ENCODE data around the gene FOXM1.
A peak's percentile ranks its signal among the peaks of the same experiment; 100 is the strongest.

Gene FOXM1, protein sequence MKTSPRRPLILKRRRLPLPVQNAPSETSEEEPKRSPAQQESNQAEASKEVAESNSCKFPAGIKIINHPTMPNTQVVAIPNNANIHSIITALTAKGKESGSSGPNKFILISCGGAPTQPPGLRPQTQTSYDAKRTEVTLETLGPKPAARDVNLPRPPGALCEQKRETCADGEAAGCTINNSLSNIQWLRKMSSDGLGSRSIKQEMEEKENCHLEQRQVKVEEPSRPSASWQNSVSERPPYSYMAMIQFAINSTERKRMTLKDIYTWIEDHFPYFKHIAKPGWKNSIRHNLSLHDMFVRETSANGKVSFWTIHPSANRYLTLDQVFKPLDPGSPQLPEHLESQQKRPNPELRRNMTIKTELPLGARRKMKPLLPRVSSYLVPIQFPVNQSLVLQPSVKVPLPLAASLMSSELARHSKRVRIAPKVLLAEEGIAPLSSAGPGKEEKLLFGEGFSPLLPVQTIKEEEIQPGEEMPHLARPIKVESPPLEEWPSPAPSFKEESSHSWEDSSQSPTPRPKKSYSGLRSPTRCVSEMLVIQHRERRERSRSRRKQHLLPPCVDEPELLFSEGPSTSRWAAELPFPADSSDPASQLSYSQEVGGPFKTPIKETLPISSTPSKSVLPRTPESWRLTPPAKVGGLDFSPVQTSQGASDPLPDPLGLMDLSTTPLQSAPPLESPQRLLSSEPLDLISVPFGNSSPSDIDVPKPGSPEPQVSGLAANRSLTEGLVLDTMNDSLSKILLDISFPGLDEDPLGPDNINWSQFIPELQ

DNA sequence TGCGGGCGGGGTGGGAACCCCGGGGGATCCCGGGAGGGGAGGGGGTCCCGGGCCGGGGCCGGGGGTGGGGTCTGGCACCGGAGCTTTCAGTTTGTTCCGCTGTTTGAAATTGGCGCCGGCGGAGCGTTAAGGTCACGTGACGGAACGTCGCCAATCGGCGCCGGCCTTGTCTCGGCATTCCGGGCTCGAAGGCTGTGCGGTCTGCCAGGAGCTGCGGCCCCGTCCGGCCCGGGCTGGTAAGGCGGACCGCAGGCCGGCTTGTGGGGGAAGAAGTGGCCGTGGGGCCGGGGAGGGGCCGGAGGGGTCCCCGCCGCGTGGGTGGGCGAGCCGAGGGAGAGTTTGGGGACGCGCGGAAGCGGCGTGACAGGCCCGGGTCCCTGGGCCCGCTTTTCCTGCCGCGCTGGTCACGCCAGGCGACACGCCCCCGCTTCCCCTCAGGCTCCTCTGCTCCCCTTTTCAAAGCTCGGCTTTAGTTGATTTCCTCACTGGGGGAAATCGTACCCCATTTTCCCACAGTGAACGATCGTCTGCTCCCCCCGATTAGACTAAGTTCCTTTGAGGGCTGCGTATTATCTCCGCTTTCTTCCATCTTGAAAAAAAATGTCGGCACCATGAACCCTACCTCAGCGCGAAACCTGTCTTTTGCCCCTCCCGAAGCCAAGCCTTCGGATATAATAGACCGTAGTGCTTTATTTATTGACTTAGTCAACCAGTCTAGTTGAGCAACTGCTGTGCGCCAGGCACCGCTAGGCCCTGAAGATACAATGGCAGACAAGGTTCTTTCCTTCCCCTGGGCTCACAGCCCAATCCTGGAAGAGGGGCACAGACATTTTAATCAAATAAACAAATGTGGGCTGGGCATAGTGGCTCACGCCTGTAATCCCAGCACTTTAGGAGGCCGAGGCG, at the start of gene FOXM1, which contains the start of gene RHNO1:
Gene FOXM1, minus strand, starts transcription at position 128 of the 906 bp plus-strand sequence. CDS start 2,696 bp downstream, outside the sequence.
Gene RHNO1, plus strand, starts transcription at position 177 of the 906 bp plus-strand sequence. CDS start 8,144 bp downstream, outside the sequence.
- peak; percentile 93 for DNase-seq

DNA sequence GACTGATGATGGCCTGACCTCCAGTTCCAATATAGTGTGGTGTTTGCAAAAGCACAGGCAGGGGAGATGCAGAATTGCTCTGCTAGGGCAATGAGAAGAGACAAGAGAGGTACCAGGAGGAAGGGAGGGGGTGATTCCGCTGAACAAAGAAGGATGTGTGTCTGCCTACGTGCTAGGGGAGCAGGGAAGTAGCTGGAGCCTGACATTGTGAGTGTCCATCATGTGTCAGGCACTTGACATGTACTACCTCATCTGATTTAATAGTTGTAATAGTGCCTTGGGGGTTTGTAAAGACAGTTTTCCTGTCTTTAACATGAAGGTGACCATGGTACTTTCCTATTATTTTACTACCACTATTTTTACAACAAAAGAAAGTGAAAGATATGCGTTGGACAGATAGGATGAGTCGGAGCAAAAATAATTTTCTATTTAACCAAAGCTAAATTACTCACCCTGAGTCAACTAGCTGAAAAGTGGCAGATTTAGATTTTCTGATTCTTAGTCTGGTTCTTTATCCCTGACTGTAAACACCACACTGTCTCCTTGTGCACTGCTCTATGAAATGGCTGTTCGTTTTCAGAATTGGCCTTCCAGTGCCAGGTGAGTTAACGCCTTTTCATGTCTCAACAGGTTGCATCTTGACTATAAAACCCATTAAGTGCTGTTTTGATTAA, 48.5 kb upstream of the FOXM1 start:
- DNase-seq, result peak; percentile 9

DNA sequence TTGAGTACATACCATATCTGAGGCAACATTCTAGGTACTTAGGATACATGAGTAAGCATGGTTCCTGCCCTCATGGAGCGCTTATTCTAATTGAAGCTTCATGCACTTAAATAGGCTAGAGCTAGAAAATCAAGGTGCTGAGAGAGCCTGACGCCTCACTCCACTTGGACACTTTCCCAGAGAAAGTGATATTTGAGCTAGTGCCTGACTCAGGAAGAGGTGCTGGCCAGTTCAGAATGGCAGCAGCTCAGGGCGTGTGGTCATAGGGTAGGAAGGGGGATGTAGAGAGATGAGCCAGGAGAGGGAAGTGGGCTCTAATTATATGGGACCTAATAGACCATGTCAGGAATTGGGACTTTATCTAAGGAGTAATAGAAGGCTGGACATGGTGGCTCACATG, 47.0 kb upstream of the FOXM1 start:
- no peak for DNase-seq

DNA sequence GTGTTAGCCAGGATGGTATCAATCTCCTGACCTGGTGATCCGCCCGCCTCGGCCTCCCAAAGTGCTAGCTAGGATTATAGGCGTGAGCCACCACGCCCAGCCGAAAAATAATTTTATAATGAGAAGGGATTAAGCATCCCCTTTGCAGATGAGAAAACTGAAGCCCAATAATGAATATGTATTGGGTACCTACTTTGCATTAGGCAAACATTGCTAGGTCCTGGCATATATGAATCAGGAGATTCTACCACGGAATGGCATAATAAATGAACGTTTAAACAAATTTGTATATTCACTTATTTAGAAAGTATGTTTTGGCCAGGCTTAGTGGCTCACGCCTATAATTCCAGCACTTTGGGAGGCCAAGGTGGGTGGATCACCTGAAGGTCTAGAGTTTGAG, 46.1 kb upstream of the FOXM1 start:
- no peak for DNase-seq

DNA sequence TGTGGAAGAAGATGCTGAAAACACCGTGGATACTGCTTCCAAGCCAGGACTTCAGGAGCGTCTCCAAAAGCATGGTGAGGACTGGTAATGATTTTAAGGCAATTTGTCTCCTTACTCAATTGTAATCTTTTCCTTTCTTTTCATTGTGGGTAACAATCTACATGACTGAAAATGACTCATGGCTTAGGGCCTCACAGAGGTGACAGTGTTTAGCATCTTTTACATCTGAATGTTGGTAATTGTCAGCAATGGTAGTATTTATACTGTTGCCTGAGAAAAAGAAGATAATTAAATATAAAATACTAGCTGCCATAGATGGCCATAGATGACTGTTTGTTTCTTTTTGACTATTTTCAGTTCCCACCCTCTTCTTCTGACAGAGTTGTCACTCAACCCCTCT, 45.4 kb upstream of the FOXM1 start:
- no peak for DNase-seq

DNA sequence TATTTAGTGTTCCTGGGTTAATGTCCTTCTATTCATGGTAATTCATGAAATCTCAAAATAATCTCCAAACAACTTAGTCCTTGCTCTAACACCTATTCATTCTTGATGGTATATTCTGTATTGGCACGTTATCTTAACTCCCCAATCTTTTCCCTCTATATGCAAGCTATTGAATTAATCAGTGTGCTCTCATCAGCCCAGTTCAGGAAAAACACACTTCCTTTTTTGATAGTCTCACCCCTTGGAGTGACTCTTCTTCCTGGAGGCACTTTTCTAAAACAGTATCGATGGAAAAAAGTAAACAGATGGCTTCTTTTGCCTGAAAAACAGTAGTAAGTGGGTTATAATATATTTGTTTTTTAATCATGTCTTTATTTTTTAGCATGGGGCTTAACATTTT, 42.3 kb upstream of the FOXM1 start:
- no peak for DNase-seq

DNA sequence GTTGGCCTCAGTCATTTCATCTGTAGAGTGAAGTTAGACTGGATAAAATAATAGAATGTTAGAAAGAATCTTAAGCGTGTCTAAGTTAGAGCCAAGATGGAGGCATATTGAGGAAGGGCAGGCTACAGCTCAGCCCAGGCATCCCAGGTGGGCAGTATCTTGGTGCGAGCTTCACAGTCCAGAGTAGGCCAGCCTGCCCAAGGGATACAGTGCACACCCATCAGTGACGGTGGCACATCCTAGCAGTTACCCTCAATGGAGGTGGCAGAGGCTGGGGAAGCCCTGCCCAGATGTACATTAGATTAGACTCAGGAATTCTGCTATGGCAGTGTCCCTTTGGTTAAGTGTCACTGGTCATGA, 35.2 kb upstream of the FOXM1 start:
- no peak for DNase-seq

DNA sequence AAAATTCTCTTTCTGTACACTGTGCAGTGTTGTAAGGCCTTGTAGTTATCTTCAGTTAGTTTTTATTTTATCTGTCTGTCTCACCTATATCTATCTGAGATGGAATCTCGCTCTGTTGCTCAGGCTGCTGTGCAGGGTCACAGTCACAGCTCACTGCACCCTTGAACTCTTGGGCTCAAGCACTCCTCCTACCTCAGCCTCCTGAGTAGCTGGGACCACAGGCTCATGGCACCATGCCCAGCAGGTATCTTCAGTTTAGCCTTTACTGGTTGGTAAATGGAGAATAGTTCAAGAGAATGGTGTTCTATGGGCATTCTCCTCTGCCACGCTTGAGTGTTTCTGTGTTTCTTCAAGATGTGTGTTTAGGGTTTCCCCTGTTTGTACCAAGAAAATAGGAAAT, 27.3 kb upstream of the FOXM1 start:
- no peak for DNase-seq

DNA sequence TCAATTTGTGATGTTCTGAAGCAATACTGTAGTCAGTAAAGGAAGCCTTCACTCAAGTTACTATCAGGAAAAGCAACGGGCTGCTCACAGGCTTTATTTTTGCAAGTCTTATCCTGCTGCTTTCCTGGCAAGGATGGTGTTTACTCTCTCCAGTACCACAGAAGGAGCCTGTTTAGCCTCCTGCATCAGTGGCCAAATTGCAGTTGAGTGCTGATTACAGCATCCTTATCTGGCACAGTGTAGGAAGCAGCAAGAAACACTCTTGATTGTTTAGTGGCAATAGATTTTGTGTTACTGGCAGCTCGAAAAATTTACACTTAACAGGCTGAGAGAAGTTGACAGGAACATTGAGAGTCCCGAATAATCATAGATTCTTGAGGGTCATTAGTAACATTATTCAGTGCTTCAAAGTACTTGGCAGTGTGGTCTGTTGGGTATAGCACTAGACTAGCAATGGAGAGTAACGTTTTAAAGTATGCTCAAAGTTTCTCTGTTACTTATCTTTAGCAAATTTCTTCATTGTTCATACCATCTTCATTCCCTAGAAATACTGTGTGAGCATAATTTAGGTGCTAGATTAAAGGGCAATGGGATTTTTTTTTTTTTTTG, 25.4 kb upstream of the FOXM1 start:
- no peak for DNase-seq

DNA sequence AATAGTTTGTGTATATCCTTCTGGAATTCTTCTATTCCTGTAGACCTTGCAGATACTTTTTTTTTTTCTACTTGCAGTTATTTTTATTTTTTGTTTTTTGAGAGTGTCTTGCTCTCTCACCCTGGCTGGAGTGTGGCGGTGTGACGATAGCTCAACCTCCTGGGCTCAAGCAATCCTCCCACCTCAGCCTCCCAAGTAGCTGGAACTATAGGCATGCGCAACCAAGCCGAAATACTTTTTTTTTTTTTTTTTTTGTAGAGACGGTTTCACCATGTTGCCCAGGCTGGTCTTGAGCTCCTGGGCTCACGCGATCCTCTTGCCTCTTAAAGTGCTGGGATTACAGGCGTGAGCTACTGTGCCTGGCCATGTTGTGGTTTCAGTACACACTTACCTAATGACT, 23.7 kb upstream of the FOXM1 start:
- no peak for DNase-seq

DNA sequence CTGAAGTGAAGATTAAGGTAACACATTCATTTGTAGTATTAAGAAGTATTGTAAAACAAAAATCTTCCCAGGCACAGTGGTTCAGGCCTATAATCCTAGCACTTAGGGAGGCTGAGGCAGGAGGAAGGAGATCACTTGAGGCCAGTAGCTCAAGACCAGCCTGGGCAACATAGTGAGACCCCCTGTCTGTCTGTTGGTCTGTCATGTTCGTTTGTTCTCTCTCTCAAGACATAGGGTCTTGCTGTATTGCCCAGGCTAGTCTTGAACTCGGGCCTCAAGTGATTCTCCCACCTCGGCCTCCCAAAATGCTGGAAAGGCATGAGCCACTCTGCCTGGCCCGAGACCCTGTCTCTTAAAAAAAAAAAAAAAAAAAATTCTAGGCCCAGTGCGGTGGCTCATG, 20.4 kb upstream of the FOXM1 start:
- DNase-seq, result no peak

DNA sequence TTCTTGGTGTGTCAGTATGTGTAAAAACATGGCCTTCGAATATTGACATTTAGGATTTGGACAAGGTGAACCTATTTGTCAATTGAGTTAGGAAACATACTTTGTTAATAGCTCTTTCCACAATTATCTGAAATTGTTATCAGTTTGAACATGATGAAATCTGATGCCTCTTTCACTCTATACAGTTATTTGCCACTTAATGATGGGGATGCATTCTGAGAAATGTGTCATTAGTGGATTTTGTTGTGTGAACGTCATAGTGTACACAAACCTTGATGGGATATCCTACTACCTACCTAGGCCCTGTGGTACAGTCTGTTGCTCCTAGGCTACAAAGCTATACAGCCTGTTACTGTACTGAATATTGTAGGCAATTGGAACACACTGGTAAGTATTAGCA, 18.5 kb upstream of the FOXM1 start:
- no peak for DNase-seq

DNA sequence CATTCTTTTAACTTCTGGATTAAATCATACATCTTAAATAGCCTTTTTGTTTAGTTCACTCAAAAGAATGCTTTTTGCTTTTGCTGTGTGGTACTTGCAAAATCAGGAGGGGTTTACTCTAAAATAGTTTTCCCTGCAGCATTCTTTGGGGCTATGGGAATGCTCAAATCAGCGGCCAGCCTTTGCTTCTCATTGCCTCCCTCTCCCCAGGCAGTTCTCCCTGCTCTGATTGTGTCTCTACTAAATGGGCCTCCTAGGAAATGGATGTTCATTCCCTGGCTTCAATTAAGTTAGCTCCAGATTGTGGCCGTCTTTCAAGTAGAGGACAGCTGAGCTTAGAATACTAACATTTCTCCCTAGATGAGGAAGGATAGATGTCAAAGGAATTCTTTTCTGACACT, 18.1 kb upstream of the FOXM1 start:
- no peak for DNase-seq

DNA sequence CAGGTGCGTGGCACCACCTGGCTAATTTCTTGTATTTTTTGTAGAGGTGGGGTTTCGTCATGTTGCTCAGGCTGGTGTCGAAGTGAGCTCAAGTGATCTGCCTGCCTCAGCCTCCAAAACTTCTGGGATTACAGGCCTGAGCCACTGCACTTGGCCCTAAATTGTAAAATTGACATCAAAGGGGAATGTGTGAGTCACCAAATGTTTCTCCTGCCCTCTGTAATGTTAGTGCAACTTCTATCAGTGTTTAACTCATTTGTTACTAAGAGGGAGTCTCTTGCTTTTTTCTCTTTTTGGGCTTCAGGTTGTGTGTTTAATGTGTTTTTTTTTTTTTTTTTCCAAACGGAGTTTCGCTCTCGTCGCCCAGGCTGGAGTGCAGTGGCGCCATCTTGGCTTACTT, 16.0 kb upstream of the FOXM1 start:
- no peak for DNase-seq

DNA sequence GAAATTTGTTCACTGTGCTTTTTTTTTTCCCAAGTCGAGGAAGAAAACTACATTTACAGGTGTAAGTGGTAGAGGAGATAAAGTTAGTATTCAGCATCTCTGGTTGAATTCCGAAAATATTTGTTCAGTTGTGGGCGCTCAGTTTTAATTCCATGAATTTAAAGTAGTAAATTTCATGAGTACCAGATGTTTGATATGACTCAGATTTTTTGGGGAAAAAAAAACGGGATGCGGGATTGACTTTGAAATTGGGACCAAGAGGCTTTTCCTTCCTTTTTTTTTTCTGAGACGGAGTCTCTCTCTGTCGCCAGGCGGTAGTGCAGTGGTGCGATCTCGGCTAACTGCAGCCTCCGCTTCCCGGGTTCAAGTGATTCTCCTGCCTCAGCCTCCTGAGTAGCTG, 15.3 kb upstream of the FOXM1 start:
- DNase-seq, result no peak

DNA sequence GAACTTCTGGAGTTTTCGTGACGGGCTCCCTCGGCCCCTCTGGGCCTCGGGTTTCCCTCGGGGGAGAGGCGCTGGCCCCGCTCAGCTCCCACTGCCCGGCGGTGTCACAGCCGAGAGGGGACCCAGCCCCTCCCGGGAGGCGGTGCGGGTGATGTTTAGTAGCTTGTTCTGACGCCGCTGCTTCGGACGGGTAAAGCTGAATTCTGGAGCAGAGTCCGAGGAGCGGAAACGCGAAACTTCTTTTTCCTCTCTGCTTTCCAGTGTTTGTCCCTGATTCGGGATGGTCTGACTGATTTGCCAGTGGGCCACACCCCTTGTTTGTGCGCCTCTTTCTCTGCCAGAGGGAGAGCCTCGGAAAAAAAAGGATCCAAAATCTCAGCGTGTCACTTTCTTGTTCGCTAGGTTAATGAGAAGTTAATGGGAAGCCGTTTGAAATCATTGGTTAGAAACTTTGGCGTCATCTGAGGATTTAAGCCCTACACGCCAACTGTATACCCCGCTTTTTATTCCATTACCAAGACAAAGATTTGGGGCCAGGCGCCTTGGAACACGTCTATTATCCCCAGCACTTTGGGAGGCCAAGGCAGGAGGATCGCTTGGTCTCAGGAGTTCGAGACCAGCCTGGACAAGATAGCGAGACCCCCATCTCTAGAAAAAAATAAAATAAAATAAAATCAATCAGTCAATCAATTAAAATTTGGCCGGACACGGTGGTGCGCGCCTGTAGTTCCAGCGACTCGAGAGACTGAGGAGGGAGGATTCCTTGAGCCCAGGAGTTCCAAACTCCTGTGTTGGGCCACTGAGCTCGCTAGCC, 14.5 kb upstream of the FOXM1 start:
- peak; percentile 34 for DNase-seq

DNA sequence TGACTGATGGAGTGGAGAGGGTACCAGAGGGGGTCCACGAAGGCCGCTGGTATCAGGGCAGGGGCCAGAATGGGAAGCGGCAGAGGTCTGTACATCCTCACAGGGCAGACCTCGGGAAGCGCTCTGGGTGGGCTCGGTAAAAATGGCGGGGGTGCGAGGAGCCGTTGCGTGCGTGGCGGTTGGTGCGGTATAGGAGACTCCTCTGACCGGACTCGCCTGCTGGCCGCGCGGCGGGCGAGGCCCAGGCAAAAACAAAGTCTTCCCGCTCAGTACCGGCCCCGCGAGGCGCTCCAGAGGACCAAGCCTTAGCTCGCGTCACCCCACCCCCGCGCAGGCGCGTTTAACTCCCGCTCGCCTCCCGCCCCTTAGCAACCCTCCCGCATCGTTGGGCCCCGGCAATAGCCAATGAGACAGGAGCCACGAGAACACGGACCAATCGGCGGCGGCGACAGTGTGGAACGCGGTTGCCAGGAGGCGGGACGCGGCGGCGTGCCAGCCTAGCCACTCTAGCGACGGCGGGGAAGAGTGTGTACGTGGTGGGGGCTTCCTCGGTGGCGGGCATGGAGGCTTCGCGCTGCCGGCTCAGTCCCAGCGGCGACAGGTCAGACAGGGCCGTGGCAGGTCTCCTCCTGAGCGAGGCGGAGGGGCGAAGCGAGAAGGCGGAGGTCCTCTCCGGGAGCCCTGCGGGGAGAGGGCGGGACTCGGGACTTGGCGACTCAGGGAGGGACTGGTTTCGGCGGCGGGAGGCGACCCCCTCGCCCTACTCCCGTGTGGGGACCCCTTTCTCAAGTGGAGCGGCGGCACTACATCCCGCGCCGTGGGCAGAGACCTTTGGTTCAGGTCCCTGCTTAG, 13.6 kb upstream of the FOXM1 start, which contains the start of gene TULP3:
Gene TULP3, plus strand, starts transcription at position 504 of the 852 bp plus-strand sequence. Its CDS starts 57 bp downstream, at position 561.
- DNase-seq, result peak; percentile 99

DNA sequence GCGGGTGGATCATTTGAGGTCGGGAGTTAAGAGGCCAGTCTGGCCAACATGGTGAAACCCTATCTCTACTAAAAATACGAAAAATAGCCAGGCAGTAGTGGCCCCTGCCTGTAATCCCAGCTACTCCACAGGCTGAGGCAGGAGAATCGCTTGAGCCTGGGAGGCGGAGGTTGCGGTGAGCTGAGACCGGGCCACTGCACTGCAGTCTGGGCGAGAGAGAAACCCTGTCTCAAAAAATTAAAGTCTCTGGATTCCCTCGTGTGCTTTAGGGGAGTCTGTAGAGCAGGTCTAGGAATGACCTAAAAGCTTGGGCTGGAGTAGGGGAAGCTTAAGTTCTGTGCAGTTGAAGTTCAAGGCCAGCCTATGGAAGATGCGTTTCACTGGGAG, 13.0 kb upstream of the FOXM1 start:
- no peak for DNase-seq

DNA sequence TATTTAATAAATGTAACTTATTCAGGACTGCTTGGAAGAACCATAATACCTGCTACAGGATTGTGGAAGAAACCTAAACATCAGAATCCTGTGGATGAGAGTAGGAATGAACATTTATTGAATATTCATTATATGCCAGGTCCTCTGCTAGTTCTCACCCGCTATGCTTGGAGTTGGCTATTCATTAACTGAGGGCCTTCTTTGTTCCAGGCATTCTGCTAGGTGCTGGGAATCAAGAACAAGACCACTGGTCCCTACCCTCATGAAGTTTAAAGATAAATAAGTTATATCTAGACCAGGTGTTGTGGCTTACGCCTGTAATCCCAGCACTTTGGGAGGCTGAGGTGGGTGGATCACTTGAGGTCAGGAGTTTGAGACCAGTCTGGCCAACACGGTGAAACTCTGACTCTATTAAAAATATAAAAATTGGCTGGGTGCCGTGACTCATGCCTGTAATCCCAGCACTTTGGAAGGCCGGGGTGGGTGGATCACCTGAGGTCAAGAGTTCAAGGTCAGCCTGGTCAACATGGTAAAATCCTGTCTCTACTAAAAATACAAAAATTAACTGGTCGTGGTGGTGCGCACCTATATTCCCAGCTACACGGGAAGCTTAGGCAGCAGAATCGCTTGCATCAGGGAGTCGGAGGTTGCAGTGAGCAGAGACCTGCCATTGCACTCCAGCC, 9.9 kb upstream of the FOXM1 start:
- DNase-seq, result no peak

DNA sequence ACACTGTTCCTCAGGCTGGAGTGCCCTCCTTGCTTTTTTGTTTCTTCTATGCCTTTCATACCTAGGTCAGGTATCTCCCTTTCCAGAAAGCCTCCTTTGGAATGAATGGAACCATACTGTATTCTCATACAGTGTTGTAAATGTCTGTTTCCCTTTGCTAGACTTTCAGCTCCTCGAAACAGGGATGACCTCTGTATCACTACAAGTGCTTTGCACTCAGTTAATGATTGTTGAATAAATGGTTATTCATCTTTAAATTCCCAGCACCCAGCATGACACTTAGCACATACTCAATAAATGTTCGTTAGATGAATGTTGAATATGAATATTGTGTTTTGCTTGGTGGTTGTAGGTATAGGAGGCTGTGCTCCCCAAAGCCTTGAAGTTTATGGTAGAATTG, 7.8 kb upstream of the FOXM1 start:
- DNase-seq, result no peak
